Gastrocnemius medialis (tissue), 4 donors: ENCODE data around the gene GPR42.

Experiments used
- CTCF ChIP-seq, 5 experiments: fragments of 450-650 bp in 3 of 5; fragments of 200-600 bp in 2 of 5; sonication (generic) in 2 of 5; IDR thresholded peaks in 4 of 5; conservative IDR thresholded peaks in 1 of 5; 1 replicate in 4 of 5; 2 replicates in 1 of 5; pipeline ENCODE4 v1.5.1; 2016 to 2019; ENCODE audit warnings: antibody characterized with exemption in 5 of 5, mild to moderate bottlenecking in 3 of 5, moderate library complexity in 3 of 5
- POLR2A ChIP-seq, 2 donors: fragments of 450-650 bp; IDR thresholded peaks; one replicate each; pipeline ENCODE4 v1.6.1; 2017; ENCODE audit warnings: antibody characterized with exemption in 2 of 2, mild to moderate bottlenecking in 2 of 2, moderate library complexity in 2 of 2

- TF ChIP-seq CTCF (IDR thresholded peaks at IDR 0.05 in 4 of 5, conservative IDR thresholded peaks at IDR 0.05 in 1 of 5) = no peak
- TF ChIP-seq POLR2A (IDR thresholded peaks at IDR 0.05) = no peak
These were observed 16.0 kb upstream of the GPR42 start for GRCh38 chr19:35354898-35355297.
